ENCODE results near the gene GALM.
A peak's percentile ranks its signal among the peaks of the same experiment; 100 is the strongest.
"Not testable (repeated sequence)": the region's sequence is repeated elsewhere in the genome, so short reads cannot be mapped to it uniquely, and the experiment has no call there.

GALM gene

DNA sequence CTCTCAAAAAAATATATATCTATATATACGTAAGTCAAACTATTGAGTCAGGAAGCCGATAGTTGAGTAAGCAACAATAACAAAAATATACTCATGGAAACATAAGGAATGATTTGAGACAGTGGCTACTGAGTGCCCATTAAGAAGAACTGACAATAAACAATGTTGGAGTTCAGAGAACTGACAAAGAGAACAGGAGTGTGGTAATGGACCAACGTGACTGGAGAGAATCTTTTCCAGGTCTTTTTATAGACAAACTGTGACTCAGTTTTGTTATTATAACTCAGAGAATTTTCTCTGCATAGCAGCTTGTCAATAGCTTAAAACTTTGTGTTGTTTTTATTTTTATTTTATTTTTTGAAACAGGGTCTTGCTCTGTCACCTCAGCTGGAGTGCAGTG lies 4.6 kb upstream of the GALM start:
- no peak overlapping the region for H3K9ac ChIP-seq
- H3K4me1 ChIP-seq = peaks cover 2 to 13% (median 8%) of the 10 kb centered on the region in 10 experiments; a peak in 18 of 20 replicates
- no peak overlapping the region for H3K4me3 ChIP-seq
- H4K20me1 ChIP-seq = no peaks in the 10 kb centered on the region
- H3K27ac ChIP-seq = no peak overlapping the region
- TF ChIP-seq Cebpa-rat (IDR thresholded peaks at IDR 0.05) = no peak
- H3K4me2 ChIP-seq = no peak overlapping the region
- 0 out of 22 replicates have a peak, but pooled peaks cover 0 to 4% (median 0%) of the 10 kb centered on the region in 11 experiments for H3K27me3 ChIP-seq
- H3K9me3 ChIP-seq (replicated peaks in 1 of 11) = no peaks in the 10 kb centered on the region
- H3K36me3 ChIP-seq = no peaks in the 10 kb centered on the region

DNA sequence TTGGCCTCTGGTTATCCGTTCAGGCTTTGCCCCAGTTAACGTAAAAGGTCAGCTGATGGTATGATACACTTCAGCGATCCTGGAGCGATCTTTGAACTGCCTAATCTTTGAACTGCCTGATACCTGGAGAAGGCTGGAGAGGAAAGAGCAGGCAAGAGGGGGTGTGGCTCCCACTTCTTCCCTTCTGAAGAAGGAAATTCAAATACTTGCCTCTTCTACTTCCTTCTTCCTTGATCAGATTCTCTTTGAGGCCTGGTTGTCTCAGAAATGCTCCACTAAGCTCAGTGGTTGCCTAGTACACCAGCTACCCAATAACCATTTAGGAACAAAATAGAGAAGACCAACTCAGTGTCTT lies 619 bp downstream of the GALM start:
- H3K9me3 ChIP-seq (replicated peaks in 1 of 11) = no peaks in the 10 kb centered on the region
- H3K9ac ChIP-seq = peak overlapping the region; percentile 23 to 80 (median 69); a peak in 19 of 22 replicates
- peaks cover 19 to 30% (median 26%) of the 10 kb centered on the region in 10 experiments for H3K4me1 ChIP-seq
- H3K27ac ChIP-seq = peak overlapping the region in 9 of 11 experiments; percentile 50 to 77 (median 69); a peak in 18 of 22 replicates
- H3K27me3 ChIP-seq = 0 out of 22 replicates have a peak, but pooled peaks cover 0 to 4% (median 0%) of the 10 kb centered on the region in 11 experiments
- no peak for TF ChIP-seq Cebpa-rat (IDR thresholded peaks at IDR 0.05)
- no peaks in the 10 kb centered on the region for H4K20me1 ChIP-seq
- peak overlapping the region; percentile 87 to 97 (median 94) for H3K4me2 ChIP-seq
- peak overlapping the region; percentile 54 to 78 (median 68) for H3K4me3 ChIP-seq
- H3K36me3 ChIP-seq = no peaks in the 10 kb centered on the region

DNA sequence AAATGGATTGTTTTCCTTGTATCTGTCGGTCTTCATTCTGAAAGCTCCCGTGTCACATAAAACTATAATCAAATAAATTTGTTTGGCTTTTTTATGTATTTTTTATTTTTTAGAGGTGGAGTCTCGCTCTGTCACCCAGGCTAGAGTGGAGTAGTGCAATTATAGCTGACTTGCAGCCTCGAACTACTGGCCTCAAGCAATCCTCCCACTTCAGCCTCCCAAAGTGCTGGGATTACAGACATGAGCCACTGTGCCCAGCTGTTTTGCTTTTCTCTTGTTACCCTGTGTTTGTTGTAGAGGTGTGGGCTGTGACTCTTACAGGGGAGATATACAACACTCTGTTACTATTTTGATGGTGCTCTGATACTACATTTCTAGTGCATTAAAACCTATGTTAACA lies 2.2 kb downstream of the GALM start:
- Histone ChIP-seq H3K9me3 (replicated peaks in 1 of 11) (no peaks in the 10 kb centered on the region), H3K4me2 (peak overlapping the region; percentile 87 to 97 (median 94); a peak in 19 of 22 replicates), H3K36me3 (no peaks in the 10 kb centered on the region; a peak in 1 of 22 replicates), H3K4me1 (peaks cover 19 to 30% (median 26%) of the 10 kb centered on the region in 10 experiments), H3K27me3 (0 out of 22 replicates have a peak, but pooled peaks cover 0 to 4% (median 0%) of the 10 kb centered on the region in 11 experiments), H3K4me3 (peak overlapping the region in 1 of 10 experiments; percentile 74; a peak in 1 of 20 replicates), H4K20me1 (no peaks in the 10 kb centered on the region), H3K9ac (no peak overlapping the region), H3K27ac (peak overlapping the region in 5 of 11 experiments; percentile 66 to 77 (median 75); a peak in 7 of 22 replicates)
- TF ChIP-seq Cebpa-rat (IDR thresholded peaks at IDR 0.05) = no peak

DNA sequence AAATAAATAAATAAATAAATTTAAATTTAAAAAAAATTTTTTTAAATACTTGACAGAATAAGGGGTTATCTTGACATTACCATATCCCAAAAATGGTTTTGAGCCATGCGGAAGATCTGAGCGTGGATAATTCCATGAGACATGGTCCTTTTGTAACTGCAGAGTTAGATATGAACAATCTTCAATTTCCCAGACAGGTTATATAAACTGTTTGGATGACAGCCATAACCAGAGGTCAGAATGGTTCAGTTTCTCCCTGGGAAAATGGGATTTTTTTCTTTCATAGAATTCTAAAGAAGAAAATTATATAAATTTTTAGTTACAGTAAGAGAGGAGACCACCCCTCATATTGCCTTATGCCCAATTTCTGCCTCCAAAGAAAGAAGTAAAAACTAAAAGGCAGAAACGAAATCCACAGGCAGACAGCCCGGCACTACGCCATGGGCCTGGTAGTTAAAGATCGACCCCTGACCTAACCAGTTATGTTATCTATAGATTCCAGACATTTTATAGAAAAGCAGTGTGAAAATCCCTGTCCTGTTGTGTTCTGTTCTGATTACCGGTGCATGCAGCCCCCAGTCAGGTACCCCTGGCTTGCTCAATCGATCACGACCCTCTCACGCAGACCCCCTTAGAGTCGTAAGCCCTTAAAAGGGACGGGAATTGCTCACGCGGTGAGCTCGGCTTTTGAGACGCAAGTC lies 3.0 kb downstream of the GALM start:
- no peaks in the 10 kb centered on the region; a peak in 1 of 22 replicates for H3K36me3 ChIP-seq
- H3K4me1 ChIP-seq = peaks cover 19 to 30% (median 26%) of the 10 kb centered on the region in 10 experiments
- H3K27ac ChIP-seq = no peak overlapping the region
- no peaks in the 10 kb centered on the region for H4K20me1 ChIP-seq
- H3K9ac ChIP-seq = no peak overlapping the region
- H3K4me3 ChIP-seq = no peak overlapping the region
- H3K4me2 ChIP-seq = no peak overlapping the region
- 0 out of 22 replicates have a peak, but pooled peaks cover 0 to 4% (median 0%) of the 10 kb centered on the region in 11 experiments for H3K27me3 ChIP-seq
- H3K9me3 ChIP-seq (replicated peaks in 1 of 11) = no peaks in the 10 kb centered on the region
- no peak for TF ChIP-seq Cebpa-rat (IDR thresholded peaks at IDR 0.05)

DNA sequence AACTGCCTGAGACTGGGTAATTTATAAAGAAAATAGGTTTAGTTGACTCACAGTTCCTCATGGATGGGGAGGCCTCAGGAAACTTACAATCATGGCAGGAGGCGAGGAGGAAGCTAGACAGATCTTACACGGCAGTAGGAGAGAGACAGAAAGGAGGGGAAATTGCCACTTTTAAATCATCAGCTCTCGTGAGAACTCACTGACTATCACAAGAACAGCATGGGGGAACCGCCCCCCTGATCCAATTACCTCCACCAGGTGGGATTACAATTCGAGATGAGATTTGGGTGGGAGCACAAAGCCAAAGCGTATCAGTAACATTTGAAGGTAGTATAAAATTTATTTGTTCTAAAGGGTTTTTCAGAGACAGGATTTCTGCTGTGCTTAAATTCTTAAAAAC lies 5.4 kb downstream of the GALM start:
- H3K4me3 ChIP-seq = no peak overlapping the region
- H3K27me3 ChIP-seq = no peaks in the 10 kb centered on the region
- H3K36me3 ChIP-seq = peaks cover 0 to 14% (median 7%) of the 10 kb centered on the region in 11 experiments; a peak in 17 of 22 replicates
- H4K20me1 ChIP-seq = no peaks in the 10 kb centered on the region
- H3K4me2 ChIP-seq = no peak overlapping the region
- H3K9me3 ChIP-seq (replicated peaks in 1 of 11) = no peaks in the 10 kb centered on the region; a peak in 1 of 22 replicates
- H3K4me1 ChIP-seq = peaks cover 16 to 22% (median 20%) of the 10 kb centered on the region in 10 experiments
- H3K27ac ChIP-seq = no peak overlapping the region
- TF ChIP-seq Cebpa-rat (IDR thresholded peaks at IDR 0.05) = no peak
- no peak overlapping the region for H3K9ac ChIP-seq

DNA sequence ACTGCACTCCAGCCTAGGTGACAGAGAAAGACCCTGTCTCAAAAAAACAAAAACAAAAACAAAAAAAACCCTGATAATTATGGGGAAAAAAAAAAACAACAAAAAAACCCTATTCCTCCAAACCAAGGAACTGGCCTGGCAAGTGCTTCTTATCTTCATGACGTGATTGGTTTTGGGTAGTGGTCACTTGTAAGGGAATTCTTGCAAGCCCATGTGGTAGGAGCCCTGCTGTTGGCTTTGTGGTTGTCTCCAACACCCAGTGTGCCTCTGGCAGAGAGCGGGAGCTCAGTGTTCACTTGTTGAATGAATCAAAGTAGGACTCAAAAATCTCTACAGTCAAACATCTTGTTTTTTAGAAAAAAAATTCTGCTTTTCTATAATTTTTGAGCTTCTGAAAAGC lies 6.0 kb downstream of the GALM start:
- H4K20me1 ChIP-seq = no peaks in the 10 kb centered on the region
- H3K9ac ChIP-seq = no peak overlapping the region
- H3K27ac ChIP-seq = no peak overlapping the region
- no peak overlapping the region for H3K4me2 ChIP-seq
- no peak for TF ChIP-seq Cebpa-rat (IDR thresholded peaks at IDR 0.05)
- H3K36me3 ChIP-seq = peaks cover 4 to 20% (median 13%) of the 10 kb centered on the region in 11 experiments; a peak in 20 of 22 replicates
- no peaks in the 10 kb centered on the region for H3K27me3 ChIP-seq
- peaks cover 11 to 16% (median 14%) of the 10 kb centered on the region in 10 experiments for H3K4me1 ChIP-seq
- no peak overlapping the region for H3K4me3 ChIP-seq
- no peaks in the 10 kb centered on the region; a peak in 1 of 22 replicates for H3K9me3 ChIP-seq (replicated peaks in 1 of 11)

DNA sequence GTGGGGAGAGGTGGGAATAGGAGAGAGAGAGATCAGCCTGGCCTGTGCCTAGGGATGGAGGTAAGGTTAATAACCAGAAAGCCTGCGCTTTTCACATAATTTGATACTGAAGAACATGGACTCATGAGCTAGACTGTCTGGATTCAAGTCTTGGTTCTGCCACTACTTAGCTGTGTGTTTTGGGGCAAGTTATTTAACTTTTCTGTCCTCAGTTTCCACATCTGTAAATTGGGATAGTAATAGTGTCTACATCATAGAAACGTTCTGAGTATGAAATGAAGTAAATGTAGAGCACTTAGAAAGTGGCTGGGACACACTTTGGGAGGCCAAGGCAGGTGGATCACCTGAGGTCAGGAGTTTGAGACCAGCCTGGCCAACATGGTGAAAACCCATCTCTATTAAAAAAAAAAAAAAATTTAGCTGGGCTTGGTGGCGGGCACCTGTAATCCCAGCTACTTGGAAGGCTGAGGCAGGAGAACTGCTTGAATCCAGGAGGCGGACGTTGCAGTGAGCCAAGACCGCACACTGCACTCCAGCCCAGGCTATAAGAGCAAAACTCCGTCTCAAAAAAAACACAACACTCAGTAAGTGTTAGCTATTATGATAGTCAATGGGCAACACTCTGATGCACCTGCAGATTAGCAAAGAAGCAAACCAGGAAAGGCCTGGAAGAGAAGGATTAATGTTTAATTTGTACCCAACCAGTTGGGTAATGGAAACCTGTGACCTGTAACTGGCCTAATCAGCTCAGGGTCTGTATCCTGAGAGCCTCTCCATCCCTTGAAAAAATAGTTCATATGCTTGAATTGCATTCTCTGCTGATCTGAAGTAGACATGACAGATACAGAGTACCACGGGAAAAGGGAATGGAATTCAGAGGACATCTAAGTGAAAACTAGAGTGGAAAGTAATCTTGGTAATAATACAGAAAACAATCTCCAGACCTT lies 6.8 kb downstream of the GALM start:
- Histone ChIP-seq H3K4me3 (no peak overlapping the region), H3K9ac (no peak overlapping the region), H3K27me3 (no peaks in the 10 kb centered on the region), H3K4me1 (peaks cover 3 to 8% (median 6%) of the 10 kb centered on the region in 10 experiments), H4K20me1 (no peaks in the 10 kb centered on the region), H3K27ac (no peak overlapping the region), H3K9me3 (replicated peaks in 1 of 11) (no peaks in the 10 kb centered on the region; a peak in 1 of 22 replicates), H3K4me2 (no peak overlapping the region), H3K36me3 (peaks cover 12 to 28% (median 21%) of the 10 kb centered on the region in 11 experiments; a peak in 21 of 22 replicates)
- no peak for TF ChIP-seq Cebpa-rat (IDR thresholded peaks at IDR 0.05)

DNA sequence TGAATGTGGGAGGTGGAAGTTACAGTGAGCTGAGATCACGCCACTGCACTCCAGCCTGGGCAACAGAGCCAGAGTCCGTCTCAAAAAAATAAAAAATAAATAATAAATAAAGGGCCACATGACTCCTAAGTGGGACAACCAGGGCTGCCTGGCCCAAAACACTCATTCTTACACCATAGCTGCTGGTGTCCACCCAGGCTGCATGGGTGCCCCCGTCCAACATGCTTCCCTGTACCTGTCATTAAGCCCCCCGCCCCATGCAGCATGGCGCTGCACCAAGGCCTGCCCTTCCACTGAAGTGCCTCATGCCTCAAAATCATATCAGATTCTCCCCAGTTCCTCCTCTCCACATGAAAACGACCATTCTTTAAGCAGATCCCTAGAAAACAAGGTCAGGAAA lies 10.8 kb downstream of the GALM start:
- H3K27me3 ChIP-seq = no peaks in the 10 kb centered on the region
- H4K20me1 ChIP-seq = no peaks in the 10 kb centered on the region
- no peak overlapping the region for H3K4me2 ChIP-seq
- H3K9ac ChIP-seq = no peak overlapping the region
- H3K4me1 ChIP-seq = no peaks in the 10 kb centered on the region; a peak in 1 of 20 replicates
- H3K9me3 ChIP-seq (replicated peaks in 1 of 11) = no peaks in the 10 kb centered on the region; a peak in 2 of 22 replicates
- TF ChIP-seq Cebpa-rat (IDR thresholded peaks at IDR 0.05) = no peak
- peaks cover 23 to 68% (median 60%) of the 10 kb centered on the region in 11 experiments; a peak in 21 of 22 replicates for H3K36me3 ChIP-seq
- H3K27ac ChIP-seq = no peak overlapping the region
- no peak overlapping the region for H3K4me3 ChIP-seq

DNA sequence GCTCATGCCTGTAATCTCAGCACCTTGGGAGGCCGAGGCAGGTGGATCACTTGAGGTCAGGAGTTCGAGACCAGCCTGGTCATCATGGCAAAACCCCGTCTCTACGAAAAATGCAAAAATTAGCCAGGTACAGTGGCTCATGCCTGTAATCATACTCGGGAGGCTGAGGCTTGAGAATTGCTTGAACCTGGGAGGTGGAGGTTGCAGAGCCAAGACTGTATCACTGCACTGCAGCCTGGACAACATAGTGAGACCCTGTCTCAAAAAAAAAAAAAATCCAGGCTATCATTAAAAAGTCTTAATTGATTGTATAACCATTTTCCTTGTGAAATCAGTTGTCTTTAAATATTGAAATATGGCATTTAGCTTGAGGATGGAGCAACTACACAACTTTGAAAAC lies 15.0 kb downstream of the GALM start:
- not testable (repeated sequence) for H3K9me3 ChIP-seq (replicated peaks in 1 of 11); H3K27ac ChIP-seq; H4K20me1 ChIP-seq; H3K4me1 ChIP-seq; H3K4me3 ChIP-seq; H3K27me3 ChIP-seq; H3K9ac ChIP-seq; H3K4me2 ChIP-seq
- peaks cover 23 to 100% (median 91%) of the 10 kb centered on the region in 11 experiments for H3K36me3 ChIP-seq
